Adipocyte (in vitro differentiated cells): ENCODE data around the gene B9D1.

ENCODE experiments used
- DNase-seq: peaks from one replicate; pipeline ENCODE4 v3.0.0-alpha.2; 2015; ENCODE audit warnings: low read depth
- H3K27me3 ChIP-seq: replicated peaks from 2 replicates; pipeline ENCODE4 v1.7.0; 2013; ENCODE audit warnings: mild to moderate bottlenecking, low read length, moderate library complexity; ENCODE audit not compliant: control insufficient read depth, insufficient read depth
- H3K36me3 ChIP-seq: 2 replicates; pipeline ENCODE4 v1.7.0; 2013; ENCODE audit warnings: low read length, mild to moderate bottlenecking, moderate library complexity; ENCODE audit not compliant: control insufficient read depth, insufficient read depth, severe bottlenecking
- H3K4me1 ChIP-seq: 2 replicates; pipeline ENCODE4 v1.7.0; 2013; ENCODE audit warnings: mild to moderate bottlenecking, low read length, moderate library complexity; ENCODE audit not compliant: control insufficient read depth, insufficient read depth
- H3K4me3 ChIP-seq: 2 replicates; pipeline ENCODE4 v1.7.0; 2013; ENCODE audit warnings: mild to moderate bottlenecking, low read length, moderate library complexity
- H3K9ac ChIP-seq: 2 replicates; pipeline ENCODE4 v1.7.0; 2013; ENCODE audit warnings: mild to moderate bottlenecking, low read length, moderate library complexity
- H3K9me3 ChIP-seq: 2 replicates; pipeline ENCODE4 v1.7.0; 2013; ENCODE audit warnings: mild to moderate bottlenecking, low read length, moderate library complexity; ENCODE audit not compliant: control insufficient read depth

Gene B9D1

DNA sequence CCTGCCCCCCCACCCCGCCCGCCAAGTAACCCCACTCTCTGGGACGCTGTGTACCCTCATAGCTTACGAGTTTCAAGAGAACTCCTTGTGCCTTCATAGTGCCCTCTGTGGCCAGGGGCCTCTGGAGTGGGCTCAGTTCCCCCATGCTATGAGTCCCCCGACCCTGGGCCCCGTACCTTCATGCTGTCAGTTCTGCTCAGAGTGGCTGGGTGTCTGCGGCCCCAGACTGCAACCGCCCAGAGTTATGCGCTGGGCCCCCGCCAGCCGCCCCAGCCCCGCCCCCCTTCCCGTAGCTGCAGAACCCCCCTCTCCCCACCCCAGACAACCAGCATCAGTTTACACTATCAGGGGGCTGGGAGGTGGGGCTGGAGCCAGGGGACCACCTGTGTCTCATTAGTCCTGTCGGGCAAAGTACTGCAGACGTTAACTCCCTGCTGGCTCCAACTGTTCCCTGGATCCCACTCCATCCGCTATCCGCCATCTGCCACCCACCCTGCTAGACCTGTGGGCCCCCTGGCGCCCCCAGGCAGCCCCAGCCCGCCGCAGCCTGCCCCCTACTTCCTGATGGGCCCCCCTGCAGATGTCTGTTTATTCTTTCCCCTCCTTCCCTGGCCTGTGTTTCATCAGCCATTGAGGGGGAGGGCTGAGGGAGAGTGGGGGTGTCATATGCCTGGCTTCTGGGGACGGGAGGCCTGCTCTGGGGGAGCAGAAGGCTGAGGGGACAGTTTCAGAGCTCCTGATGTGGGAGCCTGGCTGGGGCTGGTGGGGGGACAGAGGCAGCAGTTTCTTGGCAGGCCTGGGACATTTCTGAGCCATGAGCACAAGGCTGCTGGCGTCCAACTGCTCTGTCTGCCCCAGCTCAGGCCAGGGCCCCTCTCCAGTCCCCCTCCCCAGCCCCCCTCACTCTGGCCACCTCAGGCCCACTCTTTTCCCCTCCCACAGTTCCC lies 24.7 kb upstream of the B9D1 start, which contains the start of gene MFAP4:
TSS of gene MFAP4 (minus strand) at position 217 of the 947 bp plus-strand sequence. CDS start at position 182, 35 bp downstream.
- Histone ChIP-seq H3K27me3 (no peaks in the 10 kb centered on the region), H3K9me3 (no peaks in the 10 kb centered on the region), H3K4me1 (peaks cover 54% of the 10 kb centered on the region), H3K4me3 (peak within 1 kb of the TSS; percentile 68), H3K36me3 (peaks cover 22% of the 10 kb centered on the region), H3K9ac (peak within 1 kb of the TSS; percentile 82)
- DNase-seq, result peak; percentile 95

DNA sequence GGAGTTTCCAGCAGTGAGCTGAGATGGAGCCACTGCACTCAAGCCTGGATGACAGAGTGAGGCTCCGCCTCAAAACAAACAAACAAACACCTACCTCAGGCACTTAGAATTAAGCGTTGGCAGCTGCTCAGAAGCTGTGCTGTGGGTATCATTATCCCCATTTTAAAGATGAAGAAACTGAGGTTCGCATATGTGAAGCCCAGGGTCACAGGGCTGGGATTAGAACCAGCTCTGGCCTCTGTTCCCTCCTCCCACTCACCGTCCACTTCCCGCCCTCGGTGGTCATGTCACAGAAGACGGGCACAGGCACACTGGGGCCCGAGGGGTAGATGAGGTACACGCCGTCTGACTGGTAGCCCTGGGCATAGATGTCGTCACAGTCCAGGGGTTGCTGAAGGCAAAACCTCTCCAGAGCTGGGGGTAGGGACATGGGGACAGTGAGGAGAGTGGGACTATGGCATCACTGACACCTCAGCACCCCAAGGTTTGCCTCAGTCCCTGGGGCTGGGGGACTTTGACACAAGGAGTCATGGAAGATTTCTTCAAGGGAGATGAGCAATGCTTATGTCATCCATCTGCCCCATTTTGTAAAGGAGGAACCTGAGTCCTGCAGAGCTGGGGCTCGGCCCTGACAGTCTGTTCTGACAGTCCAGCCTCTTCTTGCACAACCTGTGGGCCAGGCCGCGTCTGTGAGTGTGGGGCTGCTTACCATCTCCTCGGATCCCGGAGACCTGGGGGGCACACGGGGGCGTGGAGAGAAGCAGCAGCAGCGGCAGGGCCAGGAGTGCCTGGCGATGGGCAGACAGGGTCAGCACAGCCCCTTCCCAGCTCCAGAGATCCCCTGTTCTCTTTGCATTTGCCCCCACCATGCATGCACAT lies 23.8 kb upstream of the B9D1 start:
- Histone ChIP-seq H3K9me3 (no peaks in the 10 kb centered on the region), H3K4me3 (peak overlapping the region; percentile 68), H3K36me3 (peaks cover 28% of the 10 kb centered on the region), H3K9ac (peak overlapping the region; percentile 82), H3K4me1 (peaks cover 54% of the 10 kb centered on the region), H3K27me3 (no peaks in the 10 kb centered on the region)
- DNase-seq, result peak; percentile 90

DNA sequence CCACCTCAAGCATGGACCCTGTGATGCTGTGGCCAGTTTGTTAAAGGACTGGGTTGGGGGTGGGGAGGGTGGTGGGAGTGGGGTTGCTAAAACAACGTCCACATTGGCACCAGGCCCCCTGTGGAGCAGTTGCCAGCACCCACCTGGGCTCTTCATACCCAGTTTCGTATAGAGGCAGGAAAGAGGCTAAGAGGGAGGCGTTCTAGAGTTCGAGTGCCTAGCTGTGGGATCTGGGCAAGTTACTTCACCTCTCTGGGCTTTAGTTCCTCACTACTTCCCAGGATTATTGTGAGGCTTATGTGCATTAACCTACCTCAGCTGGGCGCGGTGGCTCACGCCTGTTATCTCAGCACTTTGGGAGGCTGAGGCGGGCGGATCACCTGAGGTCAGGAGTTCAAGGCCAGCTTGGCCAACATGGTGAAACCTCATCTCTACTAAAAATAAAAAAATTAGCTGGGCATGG lies 23.0 kb upstream of the B9D1 start:
- Histone ChIP-seq H3K27me3 (no peaks in the 10 kb centered on the region), H3K36me3 (peaks cover 36% of the 10 kb centered on the region), H3K4me3 (peak overlapping the region; percentile 31), H3K9me3 (no peaks in the 10 kb centered on the region), H3K9ac (peak overlapping the region; percentile 63), H3K4me1 (peaks cover 54% of the 10 kb centered on the region)
- DNase-seq, result no peak

DNA sequence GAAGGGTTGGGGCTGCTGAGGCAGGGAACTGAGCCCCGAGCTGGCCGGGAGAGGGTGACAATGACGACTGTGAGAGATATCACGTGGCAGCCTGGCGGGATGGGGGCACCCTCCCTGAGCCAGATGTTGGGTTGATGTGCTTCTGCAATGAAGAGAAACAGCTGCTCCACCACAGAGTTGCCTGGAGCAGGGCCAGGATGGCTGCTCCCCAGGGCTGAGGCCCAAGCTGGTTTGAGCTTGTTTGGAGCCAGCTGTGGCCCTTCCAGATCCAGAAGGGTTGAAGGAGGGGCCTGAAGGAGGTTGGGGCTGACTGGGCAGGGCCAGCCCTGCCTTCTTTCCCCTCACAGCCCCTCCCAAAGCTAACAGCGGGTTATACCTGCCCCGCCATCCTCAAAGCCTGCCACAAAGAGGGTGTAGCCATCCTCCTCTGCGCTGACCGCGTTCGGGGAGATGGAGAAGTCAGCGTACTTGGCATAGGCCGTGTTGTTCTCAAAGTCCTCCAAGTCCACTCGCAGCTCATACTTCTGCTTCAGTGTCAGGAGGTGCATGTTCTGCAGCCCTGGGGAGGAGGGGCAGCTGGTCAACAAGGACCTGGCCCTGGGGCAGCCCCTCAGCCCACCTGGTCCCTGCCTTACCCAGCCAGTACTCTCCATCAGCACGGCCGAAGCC lies 22.3 kb upstream of the B9D1 start:
- Histone ChIP-seq H3K36me3 (peaks cover 43% of the 10 kb centered on the region), H3K9me3 (no peaks in the 10 kb centered on the region), H3K4me1 (peaks cover 58% of the 10 kb centered on the region), H3K27me3 (no peaks in the 10 kb centered on the region), H3K9ac (peak overlapping the region; percentile 63), H3K4me3 (peak overlapping the region; percentile 31)
- DNase-seq, result peak; percentile 95

DNA sequence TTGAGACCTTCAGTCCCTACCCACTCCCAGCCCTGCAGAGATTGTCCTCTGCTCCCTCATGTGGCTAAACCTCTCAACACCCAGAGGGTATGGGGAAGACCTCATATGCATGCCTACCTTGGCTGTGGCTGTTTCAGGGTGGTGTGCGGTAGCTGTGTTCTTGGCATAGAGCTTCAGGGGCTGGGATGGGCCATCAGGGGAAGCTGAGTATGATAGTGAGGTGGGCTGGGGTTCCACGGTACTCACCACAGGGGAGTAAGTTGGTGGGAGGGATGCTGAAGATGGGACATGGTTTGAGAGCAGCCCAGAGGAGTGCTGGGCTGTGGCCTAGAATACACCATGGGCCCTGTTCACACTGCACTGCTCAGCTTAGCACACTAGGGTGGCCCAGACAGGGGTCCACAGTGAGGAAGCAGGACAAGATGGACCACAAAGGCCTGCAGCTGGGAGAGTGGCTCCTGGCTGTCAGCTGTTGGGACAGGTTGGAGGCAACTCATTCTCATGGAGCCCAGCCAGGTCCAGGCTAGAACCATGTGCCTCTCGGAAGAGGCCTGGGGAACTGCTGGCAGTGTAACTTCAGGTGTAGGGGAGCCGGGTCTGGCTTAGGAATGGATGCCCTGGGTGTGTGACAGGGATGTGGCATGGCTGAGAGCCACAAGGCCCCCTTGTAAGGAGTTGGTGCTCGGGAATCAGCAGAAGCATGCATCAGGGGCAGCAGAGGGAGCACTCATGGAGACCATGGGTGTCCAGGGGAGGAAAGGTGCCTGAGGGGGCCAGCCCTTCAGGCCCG lies 21.4 kb upstream of the B9D1 start:
- Histone ChIP-seq H3K9ac (peak overlapping the region; percentile 43), H3K27me3 (no peaks in the 10 kb centered on the region), H3K9me3 (no peaks in the 10 kb centered on the region), H3K4me3 (no peak overlapping the region), H3K36me3 (peaks cover 45% of the 10 kb centered on the region), H3K4me1 (peaks cover 59% of the 10 kb centered on the region)
- peak; percentile 44 for DNase-seq

DNA sequence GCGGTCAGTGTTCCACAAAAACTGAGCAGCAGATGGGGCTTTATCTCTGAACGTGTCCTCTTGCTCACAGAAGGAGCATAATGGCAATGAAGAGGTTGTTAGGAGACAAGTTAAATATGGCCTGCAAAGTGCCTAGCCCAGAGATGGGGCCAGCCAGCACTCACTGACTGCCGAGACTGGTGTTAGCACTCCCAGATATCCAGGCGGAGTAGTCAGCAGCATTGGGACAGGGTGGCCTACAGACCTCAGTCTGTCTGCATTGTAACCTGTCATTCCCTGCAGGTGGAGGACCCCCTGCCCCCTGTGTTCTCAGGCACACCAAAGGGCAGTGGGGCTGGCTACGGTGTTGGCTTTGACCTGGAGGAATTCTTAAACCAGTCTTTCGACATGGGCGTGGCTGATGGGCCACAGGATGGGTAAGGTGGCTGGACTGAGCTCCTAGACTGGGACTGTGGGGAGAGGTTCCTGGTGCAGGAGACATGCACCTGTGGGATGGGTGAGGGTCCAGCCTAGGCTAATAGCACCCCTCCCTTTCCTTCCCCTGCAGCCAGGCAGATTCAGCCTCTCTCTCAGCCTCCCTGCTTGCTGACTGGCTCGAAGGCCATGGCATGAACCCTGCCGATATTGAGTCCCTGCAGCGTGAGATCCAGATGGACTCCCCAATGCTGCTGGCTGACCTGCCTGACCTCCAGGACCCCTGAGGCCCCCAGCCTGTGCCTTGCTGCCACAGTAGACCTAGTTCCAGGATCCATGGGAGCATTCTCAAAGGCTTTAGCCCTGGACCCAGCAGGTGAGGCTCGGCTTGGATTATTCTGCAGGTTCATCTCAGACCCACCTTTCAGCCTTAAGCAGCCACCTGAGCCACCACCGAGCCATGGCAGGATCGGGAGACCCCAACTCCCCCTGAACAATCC lies 20.3 kb upstream of the B9D1 start:
- peaks cover 45% of the 10 kb centered on the region for H3K36me3 ChIP-seq
- DNase-seq, result no peak

DNA sequence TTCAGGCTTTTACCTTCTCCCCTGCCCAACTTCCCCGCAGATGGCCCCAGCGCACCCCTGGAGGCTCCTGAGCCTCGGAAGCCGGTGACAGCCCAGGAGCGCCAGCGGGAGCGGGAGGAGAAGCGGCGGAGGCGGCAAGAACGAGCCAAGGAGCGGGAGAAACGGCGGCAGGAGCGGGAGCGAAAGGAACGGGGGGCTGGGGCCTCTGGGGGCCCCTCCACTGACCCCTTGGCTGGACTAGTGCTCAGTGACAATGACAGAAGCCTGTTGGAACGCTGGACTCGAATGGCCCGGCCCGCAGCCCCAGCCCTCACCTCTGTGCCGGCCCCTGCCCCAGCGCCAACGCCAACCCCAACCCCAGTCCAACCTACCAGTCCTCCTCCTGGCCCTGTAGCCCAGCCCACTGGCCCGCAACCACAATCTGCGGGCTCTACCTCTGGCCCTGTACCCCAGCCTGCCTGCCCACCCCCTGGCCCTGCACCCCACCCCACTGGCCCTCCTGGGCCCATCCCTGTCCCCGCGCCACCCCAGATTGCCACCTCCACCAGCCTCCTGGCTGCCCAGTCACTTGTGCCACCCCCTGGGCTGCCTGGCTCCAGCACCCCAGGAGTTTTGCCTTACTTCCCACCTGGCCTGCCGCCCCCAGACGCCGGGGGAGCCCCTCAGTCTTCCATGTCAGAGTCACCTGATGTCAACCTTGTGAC lies 19.4 kb upstream of the B9D1 start:
- Histone ChIP-seq H3K36me3 (peaks cover 45% of the 10 kb centered on the region), H3K9ac (no peak overlapping the region), H3K4me3 (no peak overlapping the region), H3K4me1 (peaks cover 47% of the 10 kb centered on the region), H3K9me3 (no peaks in the 10 kb centered on the region), H3K27me3 (no peaks in the 10 kb centered on the region)
- DNase-seq, result no peak

More for the DNA sequence above, 20.3 kb upstream of the B9D1 start:
- Histone ChIP-seq H3K4me1 (peaks cover 48% of the 10 kb centered on the region), H3K4me3 (no peak overlapping the region), H3K9ac (peak overlapping the region; percentile 30), H3K27me3 (no peaks in the 10 kb centered on the region), H3K9me3 (no peaks in the 10 kb centered on the region)

DNA sequence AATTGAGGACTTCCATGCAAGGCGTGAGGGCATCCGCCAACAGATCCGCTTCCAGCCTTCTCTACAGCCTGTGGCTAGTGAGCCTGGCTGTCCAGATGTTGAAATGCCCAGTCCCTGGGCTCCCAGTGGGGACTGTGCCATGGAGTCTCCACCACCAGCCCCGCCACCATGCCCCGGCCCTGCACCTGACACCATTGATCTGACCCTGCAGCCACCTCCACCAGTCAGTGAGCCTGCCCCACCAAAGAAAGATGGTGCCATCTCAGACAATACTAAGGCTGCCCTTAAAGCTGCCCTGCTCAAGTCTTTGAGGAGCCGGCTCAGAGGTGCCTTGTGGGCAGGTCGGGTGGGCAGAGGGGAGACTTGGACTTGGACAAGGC lies 18.8 kb upstream of the B9D1 start:
- no peak overlapping the region for H3K4me3 ChIP-seq
- no peaks in the 10 kb centered on the region for H3K27me3 ChIP-seq
- peaks cover 45% of the 10 kb centered on the region for H3K4me1 ChIP-seq
- H3K9me3 ChIP-seq, result no peaks in the 10 kb centered on the region
- peaks cover 45% of the 10 kb centered on the region for H3K36me3 ChIP-seq
- H3K9ac ChIP-seq, result no peak overlapping the region
- DNase-seq, result no peak

DNA sequence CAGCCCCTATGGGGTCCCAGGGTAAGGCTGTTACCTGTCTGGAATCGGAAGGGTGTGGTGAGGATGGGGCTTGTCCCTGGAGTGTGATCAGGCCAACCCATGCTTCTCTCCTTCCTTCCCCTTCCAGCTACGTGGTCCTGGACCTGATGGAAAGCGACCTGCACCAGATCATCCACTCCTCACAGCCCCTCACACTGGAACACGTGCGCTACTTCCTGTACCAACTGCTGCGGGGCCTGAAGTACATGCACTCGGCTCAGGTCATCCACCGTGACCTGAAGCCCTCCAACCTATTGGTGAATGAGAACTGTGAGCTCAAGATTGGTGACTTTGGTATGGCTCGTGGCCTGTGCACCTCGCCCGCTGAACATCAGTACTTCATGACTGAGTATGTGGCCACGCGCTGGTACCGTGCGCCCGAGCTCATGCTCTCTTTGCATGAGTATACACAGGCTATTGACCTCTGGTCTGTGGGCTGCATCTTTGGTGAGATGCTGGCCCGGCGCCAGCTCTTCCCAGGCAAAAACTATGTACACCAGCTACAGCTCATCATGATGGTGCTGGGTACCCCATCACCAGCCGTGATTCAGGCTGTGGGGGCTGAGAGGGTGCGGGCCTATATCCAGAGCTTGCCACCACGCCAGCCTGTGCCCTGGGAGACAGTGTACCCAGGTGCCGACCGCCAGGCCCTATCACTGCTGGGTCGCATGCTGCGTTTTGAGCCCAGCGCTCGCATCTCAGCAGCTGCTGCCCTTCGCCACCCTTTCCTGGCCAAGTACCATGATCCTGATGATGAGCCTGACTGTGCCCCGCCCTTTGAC lies 18.2 kb upstream of the B9D1 start:
- no peak overlapping the region for H3K9ac ChIP-seq
- H3K9me3 ChIP-seq, result no peaks in the 10 kb centered on the region
- peaks cover 45% of the 10 kb centered on the region for H3K36me3 ChIP-seq
- no peak for DNase-seq
- H3K4me1 ChIP-seq, result peaks cover 38% of the 10 kb centered on the region
- no peak overlapping the region for H3K4me3 ChIP-seq
- H3K27me3 ChIP-seq, result no peaks in the 10 kb centered on the region
